GM12878 (cell line): ENCODE measurements around the gene HMCN1. TPM values are rescaled to one million over a fixed set of nuclear protein-coding genes. Genes with fewer than 3 reads are reported as not detected.

ENCODE experiments used
- ATAC-seq: fragments of 200-7000 bp; cut with Tn5 transposase; 3 replicates; pipeline ENCODE4 v1.9.1; 2020; ENCODE audit warnings: mild to moderate bottlenecking, moderate library complexity
- BruUV-seq: library from RNA; stranded (reverse); fragments of 400-500 nt; replicated peaks from 2 replicates; lab custom pipeline; 2021; lab: Mats Ljungman, UMichigan
- CTCF ChIA-PET: fragments of 300-600 bp; sonication (Branson Sonifier 250); formaldehyde crosslinking; extraction: SDS; loops from one replicate; lab custom pipeline; 2021; ENCODE audit warnings: inconsistent platforms; lab: Yijun Ruan, JAX
- POLR2A ChIA-PET: fragments of 350-600 bp; formaldehyde crosslinking; extraction: SDS; loops from one replicate; lab custom pipeline; 2021; ENCODE audit warnings: inconsistent platforms; lab: Charles Lee
- RAD21 ChIA-PET: fragments of 300-600 bp; sonication (Branson Sonifier 250); formaldehyde crosslinking; loops from one replicate; lab custom pipeline; 2023; ENCODE audit warnings: antibody characterized with exemption; ENCODE audit not compliant: unreplicated experiment; lab: Charles Lee
- SMC1A ChIA-PET: fragments of 300-600 bp; sonication (Branson Sonifier 250); formaldehyde crosslinking; loops from one replicate; lab custom pipeline; 2023; ENCODE audit not compliant: unreplicated experiment, uncharacterized antibody; lab: Charles Lee
- DNase-seq: peaks from one replicate; pipeline ENCODE4 v3.0.0-alpha.2; 2011; ENCODE audit warnings: low read depth, low spot score
- FAIRE-seq: peaks from 3 replicates; lab custom pipeline; 2011; peaks lifted over from hg19 to GRCh38; lab: Jason Lieb, UNC
- H2AFZ ChIP-seq: 2 replicates; pipeline ENCODE4 v1.6.0; 2011; ENCODE audit warnings: low read depth, low read length, control low read depth; ENCODE audit not compliant: control insufficient read depth
- H3K27ac ChIP-seq: 2 replicates; pipeline ENCODE4 v1.5.1; 2011; ENCODE audit warnings: control low read depth; ENCODE audit not compliant: control insufficient read depth, insufficient read depth
- H3K27me3 ChIP-seq, 2 experiments: replicated peaks in 1 of 2; 2 replicates each; pipeline versions ENCODE4 v1.6.0 to v1.6.1; 2011; ENCODE audit warnings: low read length in 1 of 2; ENCODE audit not compliant: control insufficient read depth in 2 of 2, insufficient read depth in 2 of 2
- H3K36me3 ChIP-seq, 2 experiments: 2 replicates each; pipeline ENCODE4 v1.5.1; 2011; ENCODE audit warnings: low read length in 1 of 2; ENCODE audit not compliant: control insufficient read depth in 2 of 2, insufficient read depth in 2 of 2
- H3K4me1 ChIP-seq: 2 replicates; pipeline ENCODE4 v1.6.1; 2011; ENCODE audit warnings: mild to moderate bottlenecking, low read length, moderate library complexity, mixed read lengths; ENCODE audit not compliant: control insufficient read depth, insufficient read depth
- H3K4me2 ChIP-seq: 2 replicates; pipeline ENCODE4 v1.6.0; 2011; ENCODE audit warnings: control low read depth; ENCODE audit not compliant: control insufficient read depth, insufficient read depth
- H3K4me3 ChIP-seq: fragments of 200-600 bp; sonication (generic); 2 replicates; pipeline ENCODE4 v1.5.1; 2016
- H3K79me2 ChIP-seq: 2 replicates; pipeline ENCODE4 v1.6.0; 2011; ENCODE audit warnings: low read length; ENCODE audit not compliant: control insufficient read depth, insufficient read depth
- H3K9ac ChIP-seq: 2 replicates; pipeline ENCODE4 v1.8.0; 2011; ENCODE audit warnings: low read length, control low read depth, mixed read lengths; ENCODE audit not compliant: control insufficient read depth, insufficient read depth
- H3K9me3 ChIP-seq: replicated peaks from 3 replicates; pipeline ENCODE4 v1.5.1; 2011; ENCODE audit warnings: mild to moderate bottlenecking, low read length; ENCODE audit not compliant: control insufficient read depth, insufficient read depth
- H4K20me1 ChIP-seq: 2 replicates; pipeline ENCODE4 v1.6.0; 2011; ENCODE audit not compliant: control insufficient read depth, insufficient read depth
- CBX5 ChIP-seq: sonication (generic); IDR thresholded peaks from 2 replicates; pipeline ENCODE4 v1.6.1; 2016; ENCODE audit warnings: low read depth, moderate library complexity, mild to moderate bottlenecking, inconsistent platforms
- DPF2 ChIP-seq: fragments of 450-650 bp; IDR thresholded peaks from 2 replicates; pipeline ENCODE4 v1.6.1; 2017; ENCODE audit warnings: mild to moderate bottlenecking
- GATAD2B ChIP-seq: fragments of 450-650 bp; conservative IDR thresholded peaks from 2 replicates; pipeline ENCODE4 v1.6.1; 2017; ENCODE audit warnings: low read depth, mild to moderate bottlenecking, moderate library complexity
- NBN ChIP-seq: fragments of 450-650 bp; IDR thresholded peaks from 2 replicates; pipeline ENCODE4 v1.6.1; 2016
- PAX5 ChIP-seq: IDR thresholded peaks from 2 replicates; pipeline ENCODE4 v1.6.1; 2011; ENCODE audit warnings: low read depth, low read length, borderline replicate concordance
- RCOR1 ChIP-seq: conservative IDR thresholded peaks from 2 replicates; pipeline ENCODE4 v1.6.1; 2012; ENCODE audit warnings: low read depth, low read length, improper control_type of control experiment
- WGBS: methylation state at CpG from one replicate; pipeline ENCODE4 v1.1.6; 2016; ENCODE audit warnings: low lambda C conversion rate; ENCODE audit not compliant: insufficient replicate concordance, insufficient coverage; ENCODE audit errors: missing lambda C conversion rate; 5-methylcytosine and 5-hydroxymethylcytosine counted together
- in situ Hi-C: fragments of 300-500 bp; cut with MboI; formaldehyde crosslinking; loops from 9 replicates; pipeline ENCODE4 v1.14.3; 2018; ENCODE audit warnings: mixed read lengths
- intact Hi-C: fragments of 100-400 bp; cut with micrococcal nuclease; formaldehyde crosslinking; loops from one replicate; pipeline ENCODE4 v1.14.2; 2022; ENCODE audit not compliant: unreplicated experiment
- polyA plus RNA-seq, 11 experiments: library from polyadenylated mRNA; depleted of rRNA in 4 of 11; unstranded in 6 of 11; stranded (reverse) in 5 of 11; fragments of >200 nt; fragmentation: Nextera tagmentation in 4 of 11; fragmentation: Illumina TruSeq in 1 of 11; extraction: Ambion mirVana in 4 of 11; extraction: Trizol in 1 of 11; gene quantifications; 1 replicate in 1 of 11; 2 replicates in 10 of 11; pipeline versions ENCODE4 v1.2.1 to v1.2.3, GENCODE V29; 2011 to 2016; ENCODE audit warnings: inconsistent platforms in 2 of 11, missing spikeins in 2 of 11, low read depth in 1 of 11
- total RNA-seq, 4 experiments: library from RNA; depleted of rRNA in 3 of 4; stranded (reverse); fragments of >200 nt in 3 of 4; fragmentation: Illumina TruSeq in 1 of 4; extraction: Trizol in 1 of 4; gene quantifications; 2 replicates each; pipeline versions ENCODE4 v1.2.1 to v1.2.3, GENCODE V29; 2013 to 2021

The HMCN1 gene
- total and polyA plus RNA-seq, 10 of the 15 experiments (the other 5 are each of a cell fraction or from before 2014, with no cell fraction given) = under 0.01 to 0.07 TPM; not detected in 8

DNA sequence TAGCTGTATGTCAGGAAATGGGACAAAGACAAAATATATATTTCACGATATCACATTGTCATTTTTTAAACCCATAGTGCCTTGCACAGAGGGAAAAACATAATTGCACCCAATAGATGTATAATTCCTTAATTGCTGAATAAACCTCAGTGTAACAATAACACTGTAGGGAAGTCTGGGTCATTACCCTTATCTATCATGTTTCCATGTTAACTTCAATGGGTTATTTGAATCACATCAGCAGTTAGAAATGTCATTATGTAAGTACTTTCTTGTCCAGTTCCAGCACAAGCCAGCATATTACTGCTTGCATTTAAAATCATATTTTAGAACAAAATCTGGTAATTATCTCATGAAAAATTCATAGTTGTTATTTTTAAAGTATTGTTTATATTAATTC, 222.7 kb downstream of the HMCN1 start:
- H4K20me1 ChIP-seq = no peaks in the 10 kb centered on the region
- ChIA-PET SMC1A (interaction anchor here (1.2 kb wide), 1 partner anchor 17 kb away, joined by 4 read pairs; no protein-coding TSS in a partner anchor), POLR2A (no interaction called here), RAD21 (no interaction called here), CTCF (interaction anchor here (1.0 kb wide), 1 partner anchor 12 kb away, joined by 3 read pairs; no protein-coding TSS in a partner anchor)
- no peak overlapping the region for H3K27ac ChIP-seq
- H3K9ac ChIP-seq = no peak overlapping the region
- TF ChIP-seq NBN (no peak), PAX5 (no peak), CBX5 (no peak), GATAD2B (no peak)
- no peaks in the 10 kb centered on the region for H3K9me3 ChIP-seq
- no peak for DNase-seq
- no peak for FAIRE-seq
- intact Hi-C loops = no loop called here
- H3K4me3 ChIP-seq = no peak overlapping the region
- no peaks in the 10 kb centered on the region for H3K4me1 ChIP-seq
- in situ Hi-C loops = no loop called here
- WGBS = 5% methylated on average over 1 of the region's 1 CpG
- no peaks in the 10 kb centered on the region for H3K27me3 ChIP-seq
- no peaks in the 10 kb centered on the region for H3K79me2 ChIP-seq
- BruUV-seq = no TSS peak
- no peaks in the 10 kb centered on the region for H3K36me3 ChIP-seq
- no peak overlapping the region for H2AFZ ChIP-seq
- no peak for ATAC-seq
- H3K4me2 ChIP-seq = no peak overlapping the region

DNA sequence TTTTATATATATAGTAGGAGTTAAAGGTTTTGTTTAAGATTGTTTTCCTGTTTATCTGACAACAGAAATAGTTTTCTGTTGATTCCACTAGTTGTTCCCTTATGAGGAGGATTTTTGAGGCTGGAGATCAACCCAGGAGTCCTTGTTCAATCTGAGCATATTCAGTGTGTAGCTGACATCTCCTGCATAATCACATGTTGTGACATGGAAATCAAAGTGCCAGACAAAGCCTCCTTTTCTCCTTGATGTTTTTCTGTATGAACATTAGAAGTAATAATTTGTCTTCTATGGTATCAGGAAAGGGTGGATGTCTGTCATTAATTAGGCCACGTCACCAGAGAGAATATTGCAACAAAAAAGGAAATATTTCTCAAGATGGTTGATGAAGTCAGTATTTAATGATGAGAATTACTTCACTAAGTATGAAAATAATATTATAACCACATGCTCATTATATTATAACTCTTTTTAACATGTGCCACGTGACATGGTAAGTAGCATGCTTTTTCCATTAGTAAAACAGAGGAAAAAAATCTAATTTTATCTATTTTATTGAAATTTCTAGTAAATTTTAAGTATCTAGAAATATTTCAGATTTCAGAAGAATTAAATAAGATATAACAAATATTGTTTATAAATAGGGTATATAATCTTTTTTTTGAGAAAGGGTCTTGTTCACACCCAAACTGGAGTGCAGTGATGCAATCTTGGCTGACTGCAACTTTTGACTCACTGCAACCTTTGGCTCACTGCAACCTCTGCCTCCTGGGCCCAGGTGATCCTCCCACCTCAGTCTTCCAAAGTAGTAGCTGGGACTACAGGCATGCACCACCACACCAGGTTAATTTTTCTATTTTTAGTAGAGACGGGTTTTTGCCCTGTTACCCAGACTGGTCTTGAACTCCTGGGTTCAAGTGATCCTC, 223.5 kb downstream of the HMCN1 start:
- Histone ChIP-seq H3K9me3 (no peaks in the 10 kb centered on the region), H3K79me2 (no peaks in the 10 kb centered on the region), H2AFZ (no peak overlapping the region), H3K36me3 (no peaks in the 10 kb centered on the region), H3K4me1 (no peaks in the 10 kb centered on the region), H3K27ac (no peak overlapping the region), H3K9ac (no peak overlapping the region), H3K4me3 (no peak overlapping the region), H4K20me1 (no peaks in the 10 kb centered on the region), H3K4me2 (no peak overlapping the region), H3K27me3 (no peaks in the 10 kb centered on the region)
- WGBS = 0% methylated on average over 3 of the region's 3 CpGs
- no peak for TF ChIP-seq RCOR1
- TF ChIP-seq DPF2 = no peak
- no peak for FAIRE-seq
- BruUV-seq = no TSS peak
- ATAC-seq = no peak
- intact Hi-C loops (no loop called here), in situ Hi-C loops (no loop called here)
- no peak for DNase-seq
- ChIA-PET RAD21 (no interaction called here), CTCF (no interaction called here), SMC1A (no interaction called here), POLR2A (no interaction called here)
